Measurements from ENCODE around the gene FMN2.
"Not testable (repeated sequence)": the region's sequence is repeated elsewhere in the genome, so short reads cannot be mapped to it uniquely, and the experiment has no call there.

Gene FMN2

GRCh38 chr1:240391660-240392260 is 300.1 kb downstream of the FMN2 start:
- no peak for DNase-seq

GRCh38 chr1:240394353-240394752 is 302.7 kb downstream of the FMN2 start:
- DNase-seq, result no peak

GRCh38 chr1:240395336-240395735 is 303.7 kb downstream of the FMN2 start:
- DNase-seq, result no peak

DNA sequence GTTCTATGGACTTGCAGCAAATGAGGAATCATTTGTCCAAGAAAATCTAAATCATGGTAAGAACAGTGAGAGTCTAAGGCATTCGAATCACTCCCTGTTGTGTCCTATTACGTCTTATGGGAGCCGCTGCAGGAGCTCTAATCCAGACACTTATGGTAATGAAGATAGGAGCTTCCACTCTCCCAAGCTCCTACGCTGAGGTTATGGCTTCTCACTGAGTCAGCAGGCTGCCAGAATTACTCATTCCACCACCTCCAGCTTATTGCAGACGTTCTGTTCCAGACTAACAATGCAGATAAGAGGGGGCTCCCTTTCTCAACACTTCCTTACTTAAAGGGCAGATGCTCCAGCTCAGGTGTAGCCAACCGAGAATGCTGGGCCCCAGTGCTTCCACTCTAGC is 307.7 kb downstream of the FMN2 start:
- DNase-seq, result no peak

DNA sequence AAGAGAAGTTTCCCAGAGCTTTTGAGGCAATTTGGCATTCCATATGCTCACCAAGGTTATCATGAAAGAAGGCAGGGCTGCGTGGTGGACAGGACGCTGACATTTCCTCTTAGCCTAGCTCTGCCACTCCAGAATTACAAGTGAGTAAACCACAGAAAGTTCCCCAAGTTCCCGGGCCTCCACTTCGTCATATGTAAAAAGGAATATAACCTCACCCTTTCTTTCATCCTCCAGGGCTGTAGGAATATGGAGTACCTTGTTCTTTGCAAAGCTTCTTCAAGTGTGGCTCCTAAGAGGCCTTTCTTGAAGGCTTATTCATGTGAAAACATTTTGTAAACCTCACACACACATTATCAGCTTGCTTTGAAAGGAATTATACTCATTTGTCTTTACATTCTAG is 310.0 kb downstream of the FMN2 start:
- no peak for DNase-seq

GRCh38 chr1:240402326-240402725 is 310.6 kb downstream of the FMN2 start:
- DNase-seq, result no peak

DNA sequence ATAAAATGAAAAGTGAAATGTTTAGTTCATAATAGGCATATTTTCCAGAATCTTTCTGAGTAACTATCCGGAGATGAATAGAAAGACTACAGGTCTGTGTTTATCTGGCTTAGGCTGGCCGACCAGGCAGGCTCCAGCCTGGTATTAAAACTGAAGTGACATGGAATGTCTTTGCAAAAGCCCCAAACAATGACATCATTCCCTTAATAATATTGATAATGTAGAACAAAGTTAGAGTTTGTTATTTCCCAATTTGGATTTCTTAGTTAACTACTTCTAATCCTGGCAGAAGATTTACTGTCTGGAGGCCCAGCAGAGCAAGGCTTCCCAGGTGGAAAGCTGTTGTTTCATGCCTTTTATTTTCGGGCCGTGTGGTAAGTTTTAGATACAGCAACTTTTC is 312.6 kb downstream of the FMN2 start:
- no peak for DNase-seq

DNA sequence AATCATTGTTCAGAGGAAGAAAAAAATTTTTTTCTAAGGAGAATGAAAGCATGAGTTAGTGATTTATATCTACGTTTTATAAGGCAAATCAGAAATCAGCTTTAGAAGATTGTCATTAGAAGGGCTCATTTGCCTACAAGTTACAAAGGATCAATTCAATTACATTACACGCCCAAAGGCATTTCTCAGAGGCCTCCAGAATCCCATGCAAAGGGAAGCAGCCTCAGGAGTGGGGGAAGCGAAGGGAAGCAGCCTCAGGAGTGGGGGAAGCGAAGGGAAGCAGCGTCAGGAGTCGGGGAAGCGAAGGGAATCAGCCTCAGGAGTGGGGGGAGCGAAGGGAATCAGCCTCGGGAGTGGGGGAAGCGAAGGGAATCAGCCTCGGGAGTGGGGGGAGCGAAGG is 314.1 kb downstream of the FMN2 start:
- no peak for DNase-seq

DNA sequence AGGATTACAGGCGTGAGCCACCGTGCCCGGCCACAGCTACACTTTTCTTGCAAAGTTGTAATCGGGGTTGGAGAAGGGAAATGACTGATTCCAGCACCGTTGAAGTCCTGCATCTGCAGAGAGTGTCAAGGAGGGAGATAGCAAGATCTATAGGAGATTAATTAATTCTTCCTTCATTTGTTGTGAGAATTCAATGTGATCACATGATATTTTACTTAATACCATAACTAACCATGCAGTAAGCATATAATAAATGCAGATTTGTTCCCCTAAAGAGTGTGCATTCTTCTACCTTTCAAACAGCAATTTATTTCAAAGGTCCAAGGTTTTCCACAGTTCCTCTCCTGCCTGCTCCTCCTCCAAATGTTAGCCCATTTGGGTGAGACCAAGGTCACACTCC is 315.7 kb downstream of the FMN2 start:
- no peak for DNase-seq

DNA sequence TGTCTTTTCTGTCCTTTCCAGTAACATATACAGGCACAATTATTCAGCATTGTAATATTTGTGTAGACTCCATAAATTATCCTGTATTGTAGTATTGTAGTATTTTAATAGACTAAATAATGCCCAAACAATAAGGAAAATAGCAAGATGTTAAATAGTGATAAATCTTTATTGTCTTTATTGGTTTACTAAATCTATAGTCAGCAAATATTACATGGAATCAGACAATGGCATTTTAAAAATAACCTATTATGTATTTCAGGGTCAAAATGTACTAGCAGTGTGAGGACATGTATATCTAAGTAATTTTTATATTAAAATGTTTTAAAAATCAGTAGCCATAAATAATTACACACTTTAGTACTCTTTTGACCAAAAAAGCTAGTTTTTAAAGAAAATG is 317.9 kb downstream of the FMN2 start:
- no peak for DNase-seq

DNA sequence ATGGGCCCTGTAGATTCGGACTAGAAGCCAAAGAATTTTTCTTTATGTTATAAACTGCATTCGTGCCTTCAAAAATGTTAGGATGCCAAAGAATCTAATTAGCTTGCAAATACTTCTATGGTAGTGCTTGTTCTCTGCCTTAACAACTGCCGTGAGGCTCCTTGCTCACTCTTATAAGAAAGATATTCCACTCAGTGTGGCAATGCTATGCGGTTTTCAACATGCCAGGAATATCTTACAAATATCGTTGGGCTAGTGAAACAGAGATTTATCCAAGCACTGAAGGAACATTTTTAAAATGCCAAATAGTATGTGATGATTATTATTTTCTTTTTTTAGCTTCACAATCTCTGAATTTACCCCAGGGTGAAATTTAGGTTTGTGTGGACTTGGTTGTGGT is 322.0 kb downstream of the FMN2 start:
- DNase-seq, result no peak

DNA sequence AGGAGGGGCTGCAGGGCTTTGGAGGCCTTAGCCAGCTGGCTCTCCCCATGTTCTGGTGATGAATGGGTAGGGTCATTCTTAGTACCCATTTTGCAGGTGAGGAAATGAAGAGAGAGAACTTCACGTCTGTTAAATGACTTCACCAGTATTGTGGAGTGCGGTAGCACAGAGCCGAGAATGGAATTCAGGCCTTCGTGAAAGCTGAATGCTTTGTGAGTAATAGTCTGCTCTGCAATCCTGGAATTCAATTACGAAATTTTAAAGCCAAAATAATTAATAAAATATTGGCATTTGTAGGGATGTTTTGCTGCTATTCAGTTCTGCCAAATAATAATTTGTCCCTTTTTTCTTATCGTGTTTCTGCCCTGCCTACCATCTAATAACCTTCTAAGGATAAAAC is 322.6 kb downstream of the FMN2 start:
- no peak for DNase-seq

GRCh38 chr1:240415011-240415410 is 323.3 kb downstream of the FMN2 start:
- not testable (repeated sequence) for DNase-seq

DNA sequence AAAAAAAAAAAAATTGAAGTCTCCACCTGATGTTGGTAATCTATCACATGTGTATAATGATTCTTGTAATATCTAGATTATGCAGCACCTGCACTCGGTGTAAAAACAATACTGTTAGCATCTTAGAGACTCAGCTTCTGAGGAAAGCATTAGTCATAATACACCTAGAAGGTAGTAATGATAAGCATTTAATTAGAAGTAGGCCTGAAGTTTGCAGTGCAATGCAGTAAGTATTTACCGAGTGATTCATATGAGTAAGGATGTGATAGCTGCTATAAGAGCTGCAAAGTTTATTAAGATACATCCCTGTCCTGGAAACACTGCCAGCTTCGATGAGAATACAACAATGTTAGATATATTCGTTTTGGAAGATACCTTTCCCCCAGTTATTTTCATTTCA is 323.8 kb downstream of the FMN2 start:
- DNase-seq, result no peak

GRCh38 chr1:240417317-240417716 is 325.6 kb downstream of the FMN2 start:
- no peak for DNase-seq

DNA sequence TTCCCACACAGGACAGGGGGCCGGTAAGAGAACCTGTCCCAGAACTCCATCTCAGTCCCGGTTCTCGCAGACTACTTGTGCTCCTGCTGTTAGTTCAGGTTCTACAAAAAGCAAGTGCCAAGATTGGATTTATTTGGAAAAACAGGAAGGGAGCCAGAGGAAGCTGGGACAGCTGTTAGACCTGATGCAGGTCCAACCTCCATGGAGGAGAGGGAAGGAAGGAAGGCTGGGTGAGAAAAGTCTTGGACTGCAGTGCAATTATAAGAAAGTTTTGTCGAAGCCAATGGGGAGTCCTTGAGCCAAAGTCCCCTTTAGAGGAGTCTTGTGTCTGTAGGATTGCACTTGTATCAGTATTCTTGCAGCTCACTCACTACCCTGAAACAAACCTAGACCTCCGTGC is 329.1 kb downstream of the FMN2 start:
- DNase-seq, result no peak

DNA sequence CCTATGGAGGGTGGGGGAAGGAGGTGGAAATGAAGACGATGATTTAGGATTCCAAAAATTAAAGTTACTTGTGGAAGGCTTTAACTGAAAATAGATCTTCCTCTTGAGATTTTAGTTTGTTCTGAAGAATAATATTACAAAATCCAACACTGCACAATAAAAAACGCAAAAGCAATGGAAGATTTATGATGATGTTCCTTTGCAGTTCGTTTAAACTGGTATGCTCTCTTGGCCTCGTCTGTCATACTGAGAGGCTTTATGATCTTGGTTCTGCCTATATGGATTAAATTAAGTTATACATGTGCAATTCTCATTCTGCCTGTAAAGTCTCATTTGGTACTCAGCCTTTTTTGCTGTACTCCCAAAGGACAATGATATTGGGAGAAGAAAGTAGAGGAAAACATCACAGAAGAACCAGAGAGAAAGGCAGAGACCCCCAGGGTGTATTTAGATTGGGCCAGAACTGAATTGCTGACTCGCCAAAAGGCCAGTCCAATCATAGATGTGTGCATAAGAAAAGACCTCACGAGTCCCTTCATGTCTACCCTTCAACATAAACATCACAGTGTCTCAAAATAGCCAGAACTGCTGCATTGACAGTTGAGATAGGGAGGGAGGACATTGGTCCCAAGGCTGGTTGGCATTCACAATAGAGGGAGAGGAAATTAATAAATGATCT is 331.7 kb downstream of the FMN2 start:
- DNase-seq, result no peak

GRCh38 chr1:240424740-240425464 is 333.2 kb downstream of the FMN2 start:
- DNase-seq, result no peak

- DNase-seq, result no peak
Measured at GRCh38 chr1:240426051-240426450, 334.4 kb downstream of the FMN2 start.

- no peak for DNase-seq
Measured at GRCh38 chr1:240435996-240436566, 344.4 kb downstream of the FMN2 start.

GRCh38 chr1:240441669-240442068 is 350.0 kb downstream of the FMN2 start:
- no peak for DNase-seq

DNA sequence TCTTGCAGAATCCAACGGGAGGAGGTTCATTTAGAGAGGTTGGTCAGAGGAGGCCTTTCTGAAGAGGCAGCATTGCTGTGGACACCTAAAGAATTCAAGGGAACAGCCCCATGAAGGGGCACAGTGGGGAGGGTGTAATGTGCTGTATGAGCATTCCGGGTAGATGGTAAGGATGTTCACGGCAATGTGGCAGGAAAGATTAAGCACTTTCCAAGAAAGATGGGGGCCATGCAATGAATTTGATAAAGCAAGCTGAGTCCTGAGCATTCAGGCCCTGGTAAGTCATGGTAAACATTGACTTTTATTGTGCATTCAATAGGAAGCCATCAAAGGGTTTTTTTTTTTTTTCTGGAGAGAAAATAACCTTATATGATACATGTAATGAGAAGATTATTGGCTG is 353.7 kb downstream of the FMN2 start:
- DNase-seq, result no peak

GRCh38 chr1:240455228-240455821 is 363.6 kb downstream of the FMN2 start:
- no peak for DNase-seq

DNA sequence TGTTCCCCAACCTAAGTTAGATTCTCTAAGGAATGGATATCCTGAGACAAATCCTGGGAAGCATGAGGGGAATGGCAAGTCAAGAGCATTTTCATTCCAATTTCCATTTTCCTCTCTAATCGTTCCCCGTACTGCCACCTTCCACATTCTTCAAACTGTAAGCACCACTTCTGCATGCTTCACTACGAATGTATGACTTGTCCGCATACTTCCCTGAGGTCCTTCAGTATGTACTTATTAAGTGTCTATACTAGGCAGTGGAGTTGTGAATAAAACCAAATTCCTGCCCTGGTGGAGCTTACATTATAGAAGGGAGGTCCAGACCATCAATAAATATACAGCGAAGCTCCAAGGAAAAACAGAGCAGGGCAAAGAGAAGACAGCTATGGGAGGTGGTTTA is 365.5 kb downstream of the FMN2 start:
- DNase-seq, result no peak

Measured in NCI-H2029 (cell line).